Activated T-helper 2 cell treated with anti-CD3 and anti-CD28 coated beads, Interferon-gamma antibody, Interleukin-2, Interleukin-4, amounts not matched to agents 10 μg/mL and 5 μg/mL and 100 μg/mL, durations not matched to agents 14 hours and 24 hours and 36 hours (primary cell): ENCODE data around the gene LRRC49. TPM values are rescaled to one million over a fixed set of nuclear protein-coding genes. Genes with fewer than 3 reads are reported as not detected.

ENCODE experiments used
- DNase-seq: peaks from one replicate; pipeline ENCODE4 v3.0.0; 2021; ENCODE audit warnings: low spot score
- H3K27ac Mint-ChIP-seq: one replicate; pipeline ENCODE4 v1.8.0; 2021; ENCODE audit warnings: mixed read lengths
- H3K27me3 Mint-ChIP-seq: one replicate; pipeline ENCODE4 v1.8.0; 2021; ENCODE audit warnings: low read depth, mixed read lengths
- H3K36me3 Mint-ChIP-seq: one replicate; pipeline ENCODE4 v1.8.0; 2021; ENCODE audit warnings: low read depth, mixed read lengths
- H3K4me1 Mint-ChIP-seq: one replicate; pipeline ENCODE4 v1.8.0; 2021; ENCODE audit warnings: low read depth, mixed read lengths
- H3K4me3 Mint-ChIP-seq: one replicate; pipeline ENCODE4 v1.8.0; 2021; ENCODE audit warnings: low read depth, mild to moderate bottlenecking, moderate library complexity, mixed read lengths
- H3K9me3 Mint-ChIP-seq: one replicate; pipeline ENCODE4 v1.8.0; 2021; ENCODE audit warnings: mixed read lengths
- intact Hi-C: fragments of 100-400 bp; cut with micrococcal nuclease; formaldehyde crosslinking; loops from one replicate; pipeline ENCODE4 v1.15.1; 2023
- total RNA-seq: library from RNA; stranded (reverse); gene quantifications from 2 replicates; pipeline ENCODE4 v1.2.3, GENCODE V29; 2022

The LRRC49 gene
- total RNA-seq, 1 donor from 2014 or later, result not detected

GRCh38 chr15:70875001-70875782 lies 17.4 kb upstream of the LRRC49 start:
- H3K9me3 Mint-ChIP-seq, result no peaks in the 10 kb centered on the region
- no peak overlapping the region for H3K4me3 Mint-ChIP-seq
- intact Hi-C loops, result no loop called here
- no peak overlapping the region for H3K27ac Mint-ChIP-seq
- peaks cover 27% of the 10 kb centered on the region for H3K27me3 Mint-ChIP-seq
- no peak for DNase-seq
- no peaks in the 10 kb centered on the region for H3K4me1 Mint-ChIP-seq
- H3K36me3 Mint-ChIP-seq, result no peaks in the 10 kb centered on the region

GRCh38 chr15:70876011-70876410 lies 16.6 kb upstream of the LRRC49 start:
- Mint-ChIP-seq H3K36me3 (no peaks in the 10 kb centered on the region), H3K27me3 (peaks cover 27% of the 10 kb centered on the region), H3K4me3 (no peak overlapping the region), H3K9me3 (no peaks in the 10 kb centered on the region), H3K27ac (no peak overlapping the region), H3K4me1 (no peaks in the 10 kb centered on the region)
- DNase-seq, result no peak
- intact Hi-C loops, result no loop called here

- no peak overlapping the region for H3K4me3 Mint-ChIP-seq
- H3K27me3 Mint-ChIP-seq, result peaks cover 29% of the 10 kb centered on the region
Measured at GRCh38 chr15:70876683-70877082, 15.9 kb upstream of the LRRC49 start.

GRCh38 chr15:70879401-70879800 lies 13.2 kb upstream of the LRRC49 start:
- Mint-ChIP-seq H3K36me3 (no peaks in the 10 kb centered on the region), H3K27ac (no peak overlapping the region), H3K4me1 (peaks cover 3% of the 10 kb centered on the region), H3K9me3 (no peaks in the 10 kb centered on the region), H3K4me3 (no peak overlapping the region), H3K27me3 (peaks cover 30% of the 10 kb centered on the region)
- DNase-seq, result no peak
- intact Hi-C loops, result no loop called here

More at GRCh38 chr15:70876683-70877082, 15.9 kb upstream of the LRRC49 start:
- Mint-ChIP-seq H3K9me3 (no peaks in the 10 kb centered on the region), H3K27ac (no peak overlapping the region), H3K4me1 (no peaks in the 10 kb centered on the region), H3K36me3 (no peaks in the 10 kb centered on the region)
- no peak for DNase-seq
- intact Hi-C loops, result no loop called here

GRCh38 chr15:70880781-70881180 lies 11.8 kb upstream of the LRRC49 start:
- DNase-seq, result no peak
- Mint-ChIP-seq H3K9me3 (no peaks in the 10 kb centered on the region), H3K4me3 (no peak overlapping the region), H3K4me1 (peaks cover 3% of the 10 kb centered on the region), H3K27ac (no peak overlapping the region), H3K36me3 (no peaks in the 10 kb centered on the region), H3K27me3 (peaks cover 30% of the 10 kb centered on the region)
- intact Hi-C loops, result no loop called here

GRCh38 chr15:70882361-70882760 lies 10.3 kb upstream of the LRRC49 start:
- Mint-ChIP-seq H3K27ac (no peak overlapping the region), H3K9me3 (no peaks in the 10 kb centered on the region), H3K4me1 (peaks cover 3% of the 10 kb centered on the region), H3K36me3 (no peaks in the 10 kb centered on the region), H3K27me3 (peaks cover 27% of the 10 kb centered on the region), H3K4me3 (no peak overlapping the region)
- intact Hi-C loops, result no loop called here
- no peak for DNase-seq

GRCh38 chr15:70892912-70893560 lies 410 bp downstream of the LRRC49 start:
- Mint-ChIP-seq H3K9me3 (no peaks in the 10 kb centered on the region), H3K36me3 (no peaks in the 10 kb centered on the region), H3K27ac (no peak overlapping the region), H3K4me3 (peak overlapping the region; percentile 79), H3K27me3 (peaks cover 54% of the 10 kb centered on the region), H3K4me1 (peaks cover 10% of the 10 kb centered on the region)
- intact Hi-C loops, result no loop called here
- no peak for DNase-seq

- no peaks in the 10 kb centered on the region for H3K4me1 Mint-ChIP-seq
- H3K27ac Mint-ChIP-seq, result no peak overlapping the region
- peaks cover 19% of the 10 kb centered on the region for H3K27me3 Mint-ChIP-seq
- DNase-seq, result no peak
- peaks cover under 1% of the 10 kb centered on the region for H3K9me3 Mint-ChIP-seq
- no peaks in the 10 kb centered on the region for H3K36me3 Mint-ChIP-seq
- intact Hi-C loops, result no loop called here
- no peak overlapping the region for H3K4me3 Mint-ChIP-seq
Measured at GRCh38 chr15:70902107-70902506, 9.5 kb downstream of the LRRC49 start.

GRCh38 chr15:70906842-70907241 lies 14.2 kb downstream of the LRRC49 start:
- Mint-ChIP-seq H3K4me1 (no peaks in the 10 kb centered on the region), H3K27ac (no peak overlapping the region), H3K9me3 (peaks cover 14% of the 10 kb centered on the region), H3K4me3 (no peak overlapping the region), H3K27me3 (peaks cover 6% of the 10 kb centered on the region), H3K36me3 (no peaks in the 10 kb centered on the region)
- intact Hi-C loops, result no loop called here
- DNase-seq, result no peak

- peaks cover 14% of the 10 kb centered on the region for H3K9me3 Mint-ChIP-seq
- no peaks in the 10 kb centered on the region for H3K4me1 Mint-ChIP-seq
Measured at GRCh38 chr15:70907784-70908471, 15.3 kb downstream of the LRRC49 start.

GRCh38 chr15:70910958-70911357 lies 18.3 kb downstream of the LRRC49 start:
- no peak for DNase-seq
- H3K36me3 Mint-ChIP-seq, result no peaks in the 10 kb centered on the region
- intact Hi-C loops, result no loop called here
- no peak overlapping the region for H3K4me3 Mint-ChIP-seq
- H3K4me1 Mint-ChIP-seq, result no peaks in the 10 kb centered on the region
- peaks cover 14% of the 10 kb centered on the region for H3K9me3 Mint-ChIP-seq
- H3K27me3 Mint-ChIP-seq, result peaks cover 9% of the 10 kb centered on the region
- no peak overlapping the region for H3K27ac Mint-ChIP-seq

More at GRCh38 chr15:70907784-70908471, 15.3 kb downstream of the LRRC49 start:
- Mint-ChIP-seq H3K27me3 (peaks cover 6% of the 10 kb centered on the region), H3K36me3 (no peaks in the 10 kb centered on the region), H3K4me3 (no peak overlapping the region), H3K27ac (no peak overlapping the region)
- intact Hi-C loops, result no loop called here
- DNase-seq, result no peak

GRCh38 chr15:70912187-70912586 lies 19.6 kb downstream of the LRRC49 start:
- intact Hi-C loops, result no loop called here
- Mint-ChIP-seq H3K4me1 (no peaks in the 10 kb centered on the region), H3K9me3 (peaks cover 13% of the 10 kb centered on the region), H3K36me3 (no peaks in the 10 kb centered on the region), H3K27ac (no peak overlapping the region), H3K4me3 (no peak overlapping the region), H3K27me3 (peaks cover 6% of the 10 kb centered on the region)
- no peak for DNase-seq

- Mint-ChIP-seq H3K27ac (no peak overlapping the region), H3K4me1 (no peaks in the 10 kb centered on the region), H3K27me3 (peaks cover 7% of the 10 kb centered on the region), H3K36me3 (no peaks in the 10 kb centered on the region), H3K9me3 (no peaks in the 10 kb centered on the region), H3K4me3 (no peak overlapping the region)
- intact Hi-C loops, result no loop called here
- DNase-seq, result no peak
Measured at GRCh38 chr15:70916531-70916930, 23.9 kb downstream of the LRRC49 start.
